ENCODE results near the gene COL4A1.

DNA sequence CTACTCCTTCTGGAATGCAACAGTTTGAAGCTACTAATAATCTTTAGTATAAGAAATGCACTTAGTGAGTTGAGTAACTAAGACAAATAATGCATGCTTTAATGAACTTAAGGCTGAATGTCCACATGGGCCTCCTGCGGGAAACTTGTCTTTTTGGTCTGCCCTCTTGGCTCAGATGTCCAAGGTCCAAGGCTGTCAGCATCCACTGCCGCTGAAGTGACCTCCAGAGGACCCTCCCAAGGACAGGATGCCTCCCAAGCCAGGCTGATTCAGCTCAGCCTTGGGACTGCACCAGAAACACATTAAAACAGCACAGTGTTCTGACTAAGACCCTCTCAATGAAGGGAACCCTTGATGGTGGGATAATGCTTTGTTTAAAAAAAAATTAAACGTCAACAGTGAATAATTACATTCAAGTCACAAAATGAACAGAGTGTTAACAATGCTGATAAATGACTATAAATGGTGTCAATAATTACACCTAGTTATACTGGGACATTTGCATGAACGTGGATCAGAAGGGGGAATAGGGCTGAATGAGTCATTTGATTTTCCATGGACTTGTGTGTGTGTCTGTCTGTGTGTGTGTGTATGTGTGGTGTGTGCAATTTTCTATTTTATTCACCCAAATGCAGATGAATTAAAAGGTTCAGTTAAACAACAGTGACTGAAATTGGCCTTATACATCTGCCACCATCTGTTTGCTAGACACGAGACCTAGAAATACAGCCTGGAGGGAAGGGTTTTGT, 150.5 kb downstream of the COL4A1 start:
- TF ChIP-seq GATA3 (IDR thresholded peaks at IDR 0.05; ENCODE audit: low read depth, low read length) = no peak
- no peak for TF ChIP-seq GATA2 (IDR thresholded peaks at IDR 0.05; ENCODE audit: low read depth, low read length)

All from SH-SY5Y (cell line).